OCI-LY1 (cell line): Measurements from ENCODE around the gene MED27.

Experiments used
- H2AFZ ChIP-seq: fragments of 200-600 bp; sonication (generic), shearing (Covaris generic); 2 replicates; pipeline ENCODE4 v1.6.0; 2014; ENCODE audit warnings: antibody characterized with exemption, mild to moderate bottlenecking, low read length
- H3F3A ChIP-seq: fragments of 200-600 bp; sonication (generic), shearing (Covaris generic); 2 replicates; pipeline ENCODE4 v1.6.0; 2014; ENCODE audit warnings: mild to moderate bottlenecking, antibody characterized with exemption, low read length, moderate library complexity; ENCODE audit not compliant: insufficient read depth
- H3K27ac ChIP-seq: fragments of 200-600 bp; sonication (generic); 2 replicates; pipeline ENCODE4 v1.5.1; 2014; ENCODE audit warnings: low read length, mixed run types, mild to moderate bottlenecking, low read depth; ENCODE audit not compliant: poor library complexity, severe bottlenecking
- H3K27me3 ChIP-seq: fragments of 200-600 bp; sonication (generic); 2 replicates; pipeline ENCODE4 v1.6.0; 2014; ENCODE audit warnings: antibody characterized with exemption, mild to moderate bottlenecking, low read length, moderate library complexity; ENCODE audit not compliant: insufficient read depth
- H3K36me3 ChIP-seq: fragments of 200-600 bp; sonication (generic); 2 replicates; pipeline ENCODE4 v1.6.1; 2014; ENCODE audit warnings: mild to moderate bottlenecking, antibody characterized with exemption, low read length, moderate library complexity, mixed read lengths; ENCODE audit not compliant: insufficient read depth
- H3K4me1 ChIP-seq: fragments of 200-600 bp; sonication (generic); 2 replicates; pipeline ENCODE4 v1.5.1; 2014; ENCODE audit warnings: mild to moderate bottlenecking, low read length, moderate library complexity; ENCODE audit not compliant: insufficient read depth, severe bottlenecking
- H3K4me2 ChIP-seq: fragments of 200-600 bp; sonication (generic), shearing (Covaris generic); 2 replicates; pipeline ENCODE4 v1.6.1; 2014; ENCODE audit warnings: low read length
- H3K4me3 ChIP-seq: fragments of 200-600 bp; sonication (generic); 2 replicates; pipeline ENCODE4 v1.5.1; 2014; ENCODE audit warnings: low read length, low read depth, mild to moderate bottlenecking, mixed read lengths; ENCODE audit not compliant: poor library complexity, severe bottlenecking
- H3K79me2 ChIP-seq: fragments of 200-600 bp; shearing (Covaris generic); 2 replicates; pipeline ENCODE4 v1.6.1; 2016; ENCODE audit warnings: mixed run types, low read length, mixed read lengths; ENCODE audit not compliant: insufficient read depth
- H3K9ac ChIP-seq: fragments of 200-600 bp; sonication (generic), shearing (Covaris generic); 2 replicates; pipeline ENCODE4 v1.6.1; 2014; ENCODE audit warnings: mild to moderate bottlenecking, low read length, mixed read lengths
- H3K9me2 ChIP-seq: fragments of 200-600 bp; sonication (generic), shearing (Covaris generic); 2 replicates; pipeline ENCODE4 v1.6.1; 2014; ENCODE audit warnings: low read depth, mild to moderate bottlenecking, low read length, mixed read lengths
- H3K9me3 ChIP-seq: fragments of 200-600 bp; shearing (Covaris generic); 2 replicates; pipeline ENCODE4 v1.6.1; 2014; ENCODE audit warnings: low read length, mixed read lengths
- H4K20me1 ChIP-seq: fragments of 200-600 bp; sonication (generic), shearing (Covaris generic); 2 replicates; pipeline ENCODE4 v1.6.0; 2016; ENCODE audit warnings: mild to moderate bottlenecking, low read length; ENCODE audit not compliant: insufficient read depth
- EZH2 ChIP-seq: fragments of 200-600 bp; sonication (generic), shearing (Covaris generic); IDR thresholded peaks from 2 replicates; pipeline ENCODE4 v1.8.0; 2017; ENCODE audit warnings: borderline replicate concordance, mixed run types, mild to moderate bottlenecking, antibody characterized with exemption, low read length, moderate library complexity, mixed read lengths
- TF ChIP-seq, protein P1 (sequence below): fragments of 200-600 bp; sonication (generic), shearing (Covaris generic); IDR thresholded peaks from 2 replicates; pipeline ENCODE4 v1.5.1; 2017; ENCODE audit warnings: mild to moderate bottlenecking, antibody characterized with exemption, low read length, moderate library complexity, mixed read lengths

Gene MED27

DNA sequence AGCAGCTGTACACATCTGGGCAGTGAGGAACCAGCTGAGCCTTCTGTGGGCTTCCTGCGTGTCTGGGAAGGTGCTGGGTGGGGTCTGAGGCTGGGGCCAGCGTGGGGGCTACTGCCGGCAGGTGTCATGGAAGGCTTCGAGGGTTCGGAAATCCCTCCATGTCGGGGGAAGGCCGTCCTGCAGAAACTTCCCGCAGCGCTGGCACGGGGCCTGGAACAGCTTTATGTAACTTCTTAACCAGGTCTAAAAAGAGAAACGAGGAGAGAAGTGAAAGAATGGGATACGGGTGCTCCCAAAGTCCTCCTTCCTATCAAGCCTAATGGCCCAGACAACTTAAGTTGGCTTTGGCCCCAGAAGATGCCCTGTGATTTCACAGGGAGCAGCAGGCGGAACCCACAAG lies 219.2 kb downstream of the MED27 start:
- Histone ChIP-seq H3K4me3 (no peak overlapping the region), H3K9ac (no peak overlapping the region), H3K79me2 (no peaks in the 10 kb centered on the region), H4K20me1 (no peaks in the 10 kb centered on the region), H3K4me2 (no peak overlapping the region), H3K9me3 (no peaks in the 10 kb centered on the region), H3K27me3 (no peaks in the 10 kb centered on the region), H2AFZ (no peak overlapping the region), H3K4me1 (no peaks in the 10 kb centered on the region), H3K9me2 (no peaks in the 10 kb centered on the region), H3F3A (no peaks in the 10 kb centered on the region), H3K36me3 (no peaks in the 10 kb centered on the region; the same call in 1 of the 2 replicates), H3K27ac (no peak overlapping the region)
- TF ChIP-seq, protein P1, sequence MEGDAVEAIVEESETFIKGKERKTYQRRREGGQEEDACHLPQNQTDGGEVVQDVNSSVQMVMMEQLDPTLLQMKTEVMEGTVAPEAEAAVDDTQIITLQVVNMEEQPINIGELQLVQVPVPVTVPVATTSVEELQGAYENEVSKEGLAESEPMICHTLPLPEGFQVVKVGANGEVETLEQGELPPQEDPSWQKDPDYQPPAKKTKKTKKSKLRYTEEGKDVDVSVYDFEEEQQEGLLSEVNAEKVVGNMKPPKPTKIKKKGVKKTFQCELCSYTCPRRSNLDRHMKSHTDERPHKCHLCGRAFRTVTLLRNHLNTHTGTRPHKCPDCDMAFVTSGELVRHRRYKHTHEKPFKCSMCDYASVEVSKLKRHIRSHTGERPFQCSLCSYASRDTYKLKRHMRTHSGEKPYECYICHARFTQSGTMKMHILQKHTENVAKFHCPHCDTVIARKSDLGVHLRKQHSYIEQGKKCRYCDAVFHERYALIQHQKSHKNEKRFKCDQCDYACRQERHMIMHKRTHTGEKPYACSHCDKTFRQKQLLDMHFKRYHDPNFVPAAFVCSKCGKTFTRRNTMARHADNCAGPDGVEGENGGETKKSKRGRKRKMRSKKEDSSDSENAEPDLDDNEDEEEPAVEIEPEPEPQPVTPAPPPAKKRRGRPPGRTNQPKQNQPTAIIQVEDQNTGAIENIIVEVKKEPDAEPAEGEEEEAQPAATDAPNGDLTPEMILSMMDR: no peak
- no peak for TF ChIP-seq EZH2

DNA sequence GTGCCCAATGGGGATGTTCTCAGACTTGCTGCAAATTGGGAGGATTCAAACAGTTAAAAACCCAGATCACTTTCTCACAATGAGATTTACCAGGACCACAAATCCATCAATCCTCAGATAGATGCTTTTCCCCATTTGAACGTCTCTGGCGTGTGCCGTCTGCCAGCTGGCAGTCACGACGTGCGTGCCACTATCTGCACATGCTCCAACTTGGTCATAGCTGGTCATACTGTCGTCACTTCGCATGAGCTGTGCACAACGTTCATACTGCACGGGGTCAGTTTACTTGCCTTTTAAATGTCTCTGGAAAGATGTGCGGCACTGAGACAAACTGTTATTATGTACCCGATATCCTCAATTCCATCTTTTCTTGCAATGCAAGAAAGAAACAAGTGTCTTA lies 221.5 kb downstream of the MED27 start:
- H3K9me3 ChIP-seq: no peaks in the 10 kb centered on the region
- no peak overlapping the region for H3K27ac ChIP-seq
- H3K4me3 ChIP-seq: no peak overlapping the region
- no peak overlapping the region for H2AFZ ChIP-seq
- H4K20me1 ChIP-seq: no peaks in the 10 kb centered on the region
- no peak overlapping the region for H3K4me2 ChIP-seq
- no peaks in the 10 kb centered on the region for H3K9me2 ChIP-seq
- H3K4me1 ChIP-seq: no peaks in the 10 kb centered on the region
- no peaks in the 10 kb centered on the region for H3K79me2 ChIP-seq
- H3K27me3 ChIP-seq: no peaks in the 10 kb centered on the region
- H3K36me3 ChIP-seq: no peaks in the 10 kb centered on the region; the same call in 1 of the 2 replicates
- no peak for TF ChIP-seq EZH2
- H3F3A ChIP-seq: no peaks in the 10 kb centered on the region
- no peak overlapping the region for H3K9ac ChIP-seq

DNA sequence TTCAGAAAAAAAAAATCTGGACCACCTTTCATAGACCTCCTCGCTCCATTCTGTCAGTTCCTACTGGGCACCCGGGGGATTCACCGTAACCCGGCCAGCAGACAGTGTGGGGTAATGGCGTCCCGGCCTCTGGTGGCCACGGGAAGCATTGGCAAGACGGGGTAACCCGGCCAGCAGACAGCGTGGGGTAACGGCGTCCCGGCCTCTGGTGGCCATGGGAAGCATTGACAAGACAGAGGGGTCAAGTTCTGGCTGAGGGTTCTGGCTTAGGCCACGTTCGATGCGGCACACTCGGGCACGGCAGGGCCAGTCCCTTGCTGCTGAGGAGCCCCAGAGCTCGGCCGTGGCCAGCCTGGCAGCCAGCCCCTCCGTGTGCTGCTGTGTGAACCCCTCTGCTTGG lies 223.6 kb downstream of the MED27 start:
- H3K4me1 ChIP-seq: no peaks in the 10 kb centered on the region
- H3K36me3 ChIP-seq: no peaks in the 10 kb centered on the region
- no peaks in the 10 kb centered on the region for H3K9me3 ChIP-seq
- H3K9me2 ChIP-seq: no peaks in the 10 kb centered on the region
- no peaks in the 10 kb centered on the region for H3K27me3 ChIP-seq
- H3K4me2 ChIP-seq: no peak overlapping the region
- no peaks in the 10 kb centered on the region for H3K79me2 ChIP-seq
- no peaks in the 10 kb centered on the region for H3F3A ChIP-seq
- H2AFZ ChIP-seq: no peak overlapping the region
- H3K9ac ChIP-seq: no peak overlapping the region
- TF ChIP-seq EZH2: no peak
- TF ChIP-seq, protein P1: no peak
- H4K20me1 ChIP-seq: no peaks in the 10 kb centered on the region
- no peak overlapping the region for H3K27ac ChIP-seq
- no peak overlapping the region for H3K4me3 ChIP-seq

DNA sequence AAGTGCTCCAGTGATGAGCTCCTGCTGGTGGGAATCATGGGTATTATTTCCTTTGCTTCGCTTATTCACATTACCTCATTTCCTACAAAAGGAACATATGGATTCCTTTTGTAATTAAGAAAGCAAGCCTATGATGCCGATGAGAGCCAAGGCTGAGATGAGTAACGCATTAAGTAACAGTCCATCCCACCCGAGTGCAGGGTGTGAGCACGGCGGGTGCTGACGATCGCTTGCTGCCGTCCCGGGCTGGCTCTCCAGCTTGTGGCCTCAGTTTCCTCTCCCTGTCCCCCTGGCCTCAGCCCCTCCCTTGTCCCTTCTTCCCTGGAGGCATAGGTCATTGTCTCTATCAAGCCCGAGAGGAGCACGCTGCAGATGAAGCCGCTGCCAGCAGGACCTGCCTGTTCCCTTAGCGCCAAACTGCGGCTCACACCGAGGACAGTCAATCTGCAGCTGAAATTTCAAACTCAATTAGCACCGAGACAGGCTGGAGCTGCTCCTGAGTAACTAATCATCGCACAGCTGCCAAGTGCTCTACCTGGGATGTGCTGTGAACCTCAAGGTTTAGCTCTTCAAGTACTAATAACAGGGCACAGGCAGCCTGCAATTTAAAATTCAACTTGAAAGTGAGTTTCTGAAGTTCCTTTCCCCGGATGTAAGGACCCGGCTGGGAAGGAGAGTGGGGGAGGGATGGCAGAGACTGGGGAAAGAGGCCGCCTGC lies 224.6 kb downstream of the MED27 start:
- Histone ChIP-seq H4K20me1 (no peaks in the 10 kb centered on the region), H3K4me2 (no peak overlapping the region), H3K9me3 (no peaks in the 10 kb centered on the region)

More for the DNA sequence above, 224.6 kb downstream of the MED27 start:
- no peaks in the 10 kb centered on the region for H3K9me2 ChIP-seq
- no peak overlapping the region for H3K9ac ChIP-seq
- no peaks in the 10 kb centered on the region for H3F3A ChIP-seq
- H3K4me1 ChIP-seq: no peaks in the 10 kb centered on the region
- no peak overlapping the region for H3K27ac ChIP-seq
- no peaks in the 10 kb centered on the region for H3K79me2 ChIP-seq
- no peak for TF ChIP-seq EZH2
- TF ChIP-seq, protein P1: no peak
- H2AFZ ChIP-seq: no peak overlapping the region
- no peak overlapping the region for H3K4me3 ChIP-seq
- no peaks in the 10 kb centered on the region for H3K27me3 ChIP-seq
- H3K36me3 ChIP-seq: no peaks in the 10 kb centered on the region
